ENCODE results near the gene EEF1A2.

Gene EEF1A2

GRCh38 chr20:63533871-63534393 lies 35.0 kb upstream of the EEF1A2 start:
- ATAC-seq: no peak
- TF ChIP-seq BACH2 (CRISPR knock-in tag; IDR thresholded peaks at IDR 0.05; ENCODE audit: borderline replicate concordance) (no peak), ESRRG (CRISPR knock-in tag; IDR thresholded peaks at IDR 0.05) (no peak), TOX (CRISPR knock-in tag; IDR thresholded peaks at IDR 0.05; ENCODE audit: borderline replicate concordance) (no peak), ZFP30 (CRISPR knock-in tag; IDR thresholded peaks at IDR 0.05) (no peak), ZNF565 (CRISPR knock-in tag; conservative IDR thresholded peaks at IDR 0.05; ENCODE audit: low read depth) (no peak), ARNTL (CRISPR knock-in tag; IDR thresholded peaks at IDR 0.05; ENCODE audit: borderline replicate concordance, low read depth) (no peak), RARB (CRISPR knock-in tag; IDR thresholded peaks at IDR 0.05) (no peak), GLIS3 (CRISPR knock-in tag; IDR thresholded peaks at IDR 0.05) (no peak), ISL1 (CRISPR knock-in tag; IDR thresholded peaks at IDR 0.05) (no peak), POU6F1 (CRISPR knock-in tag; IDR thresholded peaks at IDR 0.05; ENCODE audit: borderline replicate concordance, low read depth) (no peak), ZFP3 (CRISPR knock-in tag; IDR thresholded peaks at IDR 0.05) (no peak), ZC3H10 (CRISPR knock-in tag; IDR thresholded peaks at IDR 0.05) (no peak), OSR1 (CRISPR knock-in tag; IDR thresholded peaks at IDR 0.05) (no peak), ZNF70 (CRISPR knock-in tag; IDR thresholded peaks at IDR 0.05) (no peak), ZNF8 (CRISPR knock-in tag; IDR thresholded peaks at IDR 0.05) (no peak), TSHZ2 (CRISPR knock-in tag; IDR thresholded peaks at IDR 0.05) (no peak), SNAI2 (CRISPR knock-in tag; IDR thresholded peaks at IDR 0.05) (no peak)
- TF ChIP-seq, protein P1, sequence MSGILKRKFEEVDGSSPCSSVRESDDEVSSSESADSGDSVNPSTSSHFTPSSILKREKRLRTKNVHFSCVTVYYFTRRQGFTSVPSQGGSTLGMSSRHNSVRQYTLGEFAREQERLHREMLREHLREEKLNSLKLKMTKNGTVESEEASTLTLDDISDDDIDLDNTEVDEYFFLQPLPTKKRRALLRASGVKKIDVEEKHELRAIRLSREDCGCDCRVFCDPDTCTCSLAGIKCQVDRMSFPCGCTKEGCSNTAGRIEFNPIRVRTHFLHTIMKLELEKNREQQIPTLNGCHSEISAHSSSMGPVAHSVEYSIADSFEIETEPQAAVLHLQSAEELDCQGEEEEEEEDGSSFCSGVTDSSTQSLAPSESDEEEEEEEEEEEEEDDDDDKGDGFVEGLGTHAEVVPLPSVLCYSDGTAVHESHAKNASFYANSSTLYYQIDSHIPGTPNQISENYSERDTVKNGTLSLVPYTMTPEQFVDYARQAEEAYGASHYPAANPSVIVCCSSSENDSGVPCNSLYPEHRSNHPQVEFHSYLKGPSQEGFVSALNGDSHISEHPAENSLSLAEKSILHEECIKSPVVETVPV (CRISPR knock-in tag; IDR thresholded peaks at IDR 0.05): no peak

GRCh38 chr20:63533388-63533787 lies 34.5 kb upstream of the EEF1A2 start:
- no peak for ATAC-seq

More at GRCh38 chr20:63533388-63533787, 34.5 kb upstream of the EEF1A2 start:
- TF ChIP-seq ZFP3 (CRISPR knock-in tag; IDR thresholded peaks at IDR 0.05): no peak
- TF ChIP-seq, protein P2, sequence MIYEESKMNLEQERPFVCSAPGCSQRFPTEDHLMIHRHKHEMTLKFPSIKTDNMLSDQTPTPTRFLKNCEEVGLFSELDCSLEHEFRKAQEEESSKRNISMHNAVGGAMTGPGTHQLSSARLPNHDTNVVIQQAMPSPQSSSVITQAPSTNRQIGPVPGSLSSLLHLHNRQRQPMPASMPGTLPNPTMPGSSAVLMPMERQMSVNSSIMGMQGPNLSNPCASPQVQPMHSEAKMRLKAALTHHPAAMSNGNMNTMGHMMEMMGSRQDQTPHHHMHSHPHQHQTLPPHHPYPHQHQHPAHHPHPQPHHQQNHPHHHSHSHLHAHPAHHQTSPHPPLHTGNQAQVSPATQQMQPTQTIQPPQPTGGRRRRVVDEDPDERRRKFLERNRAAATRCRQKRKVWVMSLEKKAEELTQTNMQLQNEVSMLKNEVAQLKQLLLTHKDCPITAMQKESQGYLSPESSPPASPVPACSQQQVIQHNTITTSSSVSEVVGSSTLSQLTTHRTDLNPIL (CRISPR knock-in tag; IDR thresholded peaks at IDR 0.05; ENCODE audit: low read depth): no peak
- no peak for TF ChIP-seq ESRRG (CRISPR knock-in tag; IDR thresholded peaks at IDR 0.05)
- no peak for TF ChIP-seq ZC3H10 (CRISPR knock-in tag; IDR thresholded peaks at IDR 0.05)
- TF ChIP-seq, protein P3, sequence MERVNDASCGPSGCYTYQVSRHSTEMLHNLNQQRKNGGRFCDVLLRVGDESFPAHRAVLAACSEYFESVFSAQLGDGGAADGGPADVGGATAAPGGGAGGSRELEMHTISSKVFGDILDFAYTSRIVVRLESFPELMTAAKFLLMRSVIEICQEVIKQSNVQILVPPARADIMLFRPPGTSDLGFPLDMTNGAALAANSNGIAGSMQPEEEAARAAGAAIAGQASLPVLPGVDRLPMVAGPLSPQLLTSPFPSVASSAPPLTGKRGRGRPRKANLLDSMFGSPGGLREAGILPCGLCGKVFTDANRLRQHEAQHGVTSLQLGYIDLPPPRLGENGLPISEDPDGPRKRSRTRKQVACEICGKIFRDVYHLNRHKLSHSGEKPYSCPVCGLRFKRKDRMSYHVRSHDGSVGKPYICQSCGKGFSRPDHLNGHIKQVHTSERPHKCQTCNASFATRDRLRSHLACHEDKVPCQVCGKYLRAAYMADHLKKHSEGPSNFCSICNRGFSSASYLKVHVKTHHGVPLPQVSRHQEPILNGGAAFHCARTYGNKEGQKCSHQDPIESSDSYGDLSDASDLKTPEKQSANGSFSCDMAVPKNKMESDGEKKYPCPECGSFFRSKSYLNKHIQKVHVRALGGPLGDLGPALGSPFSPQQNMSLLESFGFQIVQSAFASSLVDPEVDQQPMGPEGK (CRISPR knock-in tag; IDR thresholded peaks at IDR 0.05; ENCODE audit: borderline replicate concordance): no peak
- no peak for TF ChIP-seq ISL1 (CRISPR knock-in tag; IDR thresholded peaks at IDR 0.05)
- TF ChIP-seq RARB (CRISPR knock-in tag; IDR thresholded peaks at IDR 0.05): no peak
- TF ChIP-seq ZNF8 (CRISPR knock-in tag; IDR thresholded peaks at IDR 0.05): no peak
- no peak for TF ChIP-seq OSR1 (CRISPR knock-in tag; IDR thresholded peaks at IDR 0.05)

All from SK-N-SH treated with all-trans-retinoic acid at 6 μM for 48 hours (cell line).